ENCODE measurements around the gene LST1. TPM values are rescaled to one million over a fixed set of nuclear protein-coding genes. Genes with fewer than 3 reads are reported as not detected.

Gene LST1
- polyA plus RNA-seq, 4 donors: 4.2 to 6.2 (median 5.0) TPM

- no peak for DNase-seq (ENCODE audit: low read depth in 4 of 4, low spot score in 2 of 4)
Measured at GRCh38 chr6:31617010-31617409, 30.9 kb downstream of the LST1 start.

GRCh38 chr6:31619805-31620585, 33.9 kb downstream of the LST1 start:
- peak; percentile 96 to 99 (median 98) for DNase-seq (ENCODE audit: low read depth in 4 of 4, low spot score in 2 of 4)

- DNase-seq (ENCODE audit: low read depth in 4 of 4, low spot score in 2 of 4): peak; percentile 36 to 95 (median 58)
Measured at GRCh38 chr6:31620586-31621319, 34.7 kb downstream of the LST1 start, which contains the start of gene PRRC2A. Gene PRRC2A, plus strand, starts transcription at chr6:31620715. Its CDS starts 2,075 bp downstream, at chr6:31622790.

- DNase-seq (ENCODE audit: low read depth in 4 of 4, low spot score in 2 of 4): peak in 2 of 4 donors; percentile 16 to 29
Measured at GRCh38 chr6:31621320-31621939, 35.4 kb downstream of the LST1 start.

GRCh38 chr6:31621991-31622390, 35.9 kb downstream of the LST1 start:
- peak in 1 of 4 donors; percentile 14 for DNase-seq (ENCODE audit: low read depth in 4 of 4, low spot score in 2 of 4)

GRCh38 chr6:31622684-31623091, 36.6 kb downstream of the LST1 start:
- no peak for DNase-seq (ENCODE audit: low read depth in 4 of 4, low spot score in 2 of 4)

GRCh38 chr6:31624070-31624469, 38.0 kb downstream of the LST1 start:
- DNase-seq (ENCODE audit: low read depth in 4 of 4, low spot score in 2 of 4): no peak

GRCh38 chr6:31626952-31627351, 40.9 kb downstream of the LST1 start:
- no peak for DNase-seq (ENCODE audit: low read depth in 4 of 4, low spot score in 2 of 4)

GRCh38 chr6:31627690-31628287, 41.7 kb downstream of the LST1 start:
- DNase-seq (ENCODE audit: low read depth in 4 of 4, low spot score in 2 of 4): no peak

GRCh38 chr6:31629014-31629413, 42.9 kb downstream of the LST1 start:
- no peak for DNase-seq (ENCODE audit: low read depth in 4 of 4, low spot score in 2 of 4)

- DNase-seq (ENCODE audit: low read depth in 4 of 4, low spot score in 2 of 4): no peak
Measured at GRCh38 chr6:31630177-31630934, 44.3 kb downstream of the LST1 start.

- no peak for DNase-seq (ENCODE audit: low read depth in 4 of 4, low spot score in 2 of 4)
Measured at GRCh38 chr6:31631209-31631608, 45.1 kb downstream of the LST1 start.

- DNase-seq (ENCODE audit: low read depth in 4 of 4, low spot score in 2 of 4): no peak
Measured at GRCh38 chr6:31631681-31632278, 45.7 kb downstream of the LST1 start.

- DNase-seq (ENCODE audit: low read depth in 4 of 4, low spot score in 2 of 4): no peak
Measured at GRCh38 chr6:31632279-31632946, 46.3 kb downstream of the LST1 start.

- DNase-seq (ENCODE audit: low read depth in 4 of 4, low spot score in 2 of 4): no peak
Measured at GRCh38 chr6:31633447-31633846, 47.4 kb downstream of the LST1 start.

GRCh38 chr6:31634131-31634530, 48.1 kb downstream of the LST1 start:
- DNase-seq (ENCODE audit: low read depth in 4 of 4, low spot score in 2 of 4): no peak

GRCh38 chr6:31634969-31635575, 49.0 kb downstream of the LST1 start:
- DNase-seq (ENCODE audit: low read depth in 4 of 4, low spot score in 2 of 4): no peak

- DNase-seq (ENCODE audit: low read depth in 4 of 4, low spot score in 2 of 4): no peak
Measured at GRCh38 chr6:31636698-31637596, 50.9 kb downstream of the LST1 start.

Data from left renal cortex interstitium (tissue), 4 donors.